ENCODE results near the gene TEKT2. TPM values are rescaled to one million over a fixed set of nuclear protein-coding genes. Genes with fewer than 3 reads are reported as not detected.
A peak's percentile ranks its signal among the peaks of the same experiment; 100 is the strongest.

The TEKT2 gene
- total RNA-seq, 1 experiment from 2014 or later = not detected

- Histone ChIP-seq H3K4me3 (no peak overlapping the region), H3K27me3 (no peaks in the 10 kb centered on the region), H3K36me3 (peaks cover 9% of the 10 kb centered on the region), H3K27ac (no peak overlapping the region), H3K9me3 (replicated peaks) (no peaks in the 10 kb centered on the region), H3K4me1 (peaks cover 3% of the 10 kb centered on the region; the same call in 1 of the 2 replicates)
- DNase-seq = no peak
These were observed 8.4 kb downstream of the TEKT2 start for GRCh38 chr1:36092166-36092797.

GRCh38 chr1:36092798-36093185 is 8.9 kb downstream of the TEKT2 start:
- H3K4me1 ChIP-seq = peaks cover 3% of the 10 kb centered on the region; the same call in 1 of the 2 replicates

GRCh38 chr1:36093226-36093625 is 9.3 kb downstream of the TEKT2 start:
- H3K9me3 ChIP-seq (replicated peaks) = no peaks in the 10 kb centered on the region
- H3K27ac ChIP-seq = no peak overlapping the region
- H3K4me1 ChIP-seq = peaks cover 3% of the 10 kb centered on the region; the same call in 1 of the 2 replicates
- no peak for DNase-seq
- H3K27me3 ChIP-seq = no peaks in the 10 kb centered on the region
- H3K36me3 ChIP-seq = peaks cover 9% of the 10 kb centered on the region
- no peak overlapping the region for H3K4me3 ChIP-seq

More at GRCh38 chr1:36092798-36093185, 8.9 kb downstream of the TEKT2 start:
- H3K36me3 ChIP-seq = peaks cover 9% of the 10 kb centered on the region
- no peak overlapping the region for H3K4me3 ChIP-seq
- no peaks in the 10 kb centered on the region for H3K9me3 ChIP-seq (replicated peaks)
- no peak for DNase-seq
- H3K27ac ChIP-seq = no peak overlapping the region
- no peaks in the 10 kb centered on the region for H3K27me3 ChIP-seq

DNA sequence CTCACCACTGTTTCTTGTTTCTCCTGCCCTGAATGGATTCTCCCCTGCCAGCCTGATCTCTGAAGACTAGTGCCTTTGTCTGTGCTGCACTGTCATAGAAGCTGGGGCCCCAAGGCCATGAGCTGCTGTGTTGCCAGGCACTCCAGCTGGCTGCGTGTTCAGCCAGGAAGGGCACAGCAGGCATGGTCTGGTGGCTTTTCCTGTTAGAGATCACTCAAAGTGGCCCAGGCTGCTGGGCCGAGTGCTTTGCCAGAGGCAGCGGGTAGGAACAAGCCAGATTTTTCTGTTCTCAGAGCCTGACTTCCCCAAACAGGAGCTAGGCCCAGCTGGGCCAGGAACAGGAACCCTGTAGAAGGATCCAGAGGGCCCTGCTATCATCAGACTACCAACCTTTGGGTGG is 10.0 kb downstream of the TEKT2 start:
- no peak for DNase-seq
- Histone ChIP-seq H3K9me3 (replicated peaks) (no peaks in the 10 kb centered on the region), H3K4me3 (no peak overlapping the region), H3K4me1 (peaks cover 3% of the 10 kb centered on the region; the same call in 1 of the 2 replicates), H3K36me3 (peaks cover 9% of the 10 kb centered on the region), H3K27me3 (no peaks in the 10 kb centered on the region), H3K27ac (no peak overlapping the region)

DNA sequence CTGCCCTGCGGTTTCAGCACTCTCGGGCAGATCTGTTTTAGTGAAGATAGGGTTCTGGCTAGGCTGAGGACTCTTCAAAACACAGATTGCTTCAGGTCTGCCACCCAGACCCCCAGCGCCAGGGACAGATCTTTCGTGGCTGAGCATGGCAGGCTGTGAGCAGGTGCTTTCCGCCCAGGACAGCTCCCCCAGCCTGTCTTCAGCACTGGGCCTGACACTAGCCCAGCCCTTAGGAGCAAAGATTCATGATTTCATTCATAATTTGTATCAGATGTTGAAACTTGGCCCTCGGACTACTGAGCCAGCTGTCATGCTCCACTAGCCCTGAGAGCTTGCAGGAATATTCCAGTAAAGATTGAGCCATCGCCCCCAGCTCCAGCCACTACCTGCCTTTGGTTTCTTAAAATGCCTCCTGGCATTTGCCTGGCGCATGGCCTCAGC is 10.7 kb downstream of the TEKT2 start:
- no peak overlapping the region for H3K27ac ChIP-seq
- H3K9me3 ChIP-seq (replicated peaks) = no peaks in the 10 kb centered on the region
- DNase-seq = no peak
- H3K36me3 ChIP-seq = peaks cover 9% of the 10 kb centered on the region
- no peaks in the 10 kb centered on the region for H3K27me3 ChIP-seq
- no peak overlapping the region for H3K4me3 ChIP-seq
- H3K4me1 ChIP-seq = peaks cover under 1% of the 10 kb centered on the region; the same call in 1 of the 2 replicates

DNA sequence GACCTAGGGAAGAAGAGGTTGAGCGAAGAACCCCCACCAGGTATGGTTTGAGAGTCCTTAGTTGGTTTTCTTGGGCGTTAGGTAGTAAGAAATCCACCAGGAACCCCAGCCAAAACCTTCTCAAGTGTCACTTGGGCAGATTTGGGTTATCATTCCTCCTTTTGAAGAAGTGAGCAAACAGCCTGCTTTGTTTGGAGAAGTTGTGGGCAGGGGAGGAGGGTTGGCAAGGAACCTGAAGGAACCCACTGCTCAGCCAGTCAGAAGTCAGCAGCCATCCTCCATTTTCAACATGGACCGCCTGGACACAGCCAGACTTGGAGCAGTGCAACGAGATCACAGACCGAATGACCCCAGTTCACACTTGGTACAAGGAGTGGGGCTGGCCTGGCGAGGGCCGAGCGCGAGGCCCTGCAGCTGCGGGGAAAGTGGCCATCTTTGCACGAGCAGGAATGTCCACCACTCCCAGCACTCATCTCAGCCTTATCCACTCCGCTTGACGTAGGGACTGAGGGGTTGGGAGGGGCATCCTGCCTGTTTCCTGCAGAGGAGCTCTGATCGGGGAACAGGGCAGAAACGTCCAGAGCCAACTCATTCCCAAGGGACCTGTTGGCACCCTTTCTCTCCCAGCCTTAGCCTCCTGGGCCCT is 12.0 kb downstream of the TEKT2 start:
- no peak for DNase-seq
- H3K27ac ChIP-seq = no peak overlapping the region
- peaks cover 9% of the 10 kb centered on the region for H3K36me3 ChIP-seq
- peaks cover 9% of the 10 kb centered on the region for H3K4me1 ChIP-seq
- no peak overlapping the region for H3K4me3 ChIP-seq
- no peaks in the 10 kb centered on the region for H3K9me3 ChIP-seq (replicated peaks)
- H3K27me3 ChIP-seq = no peaks in the 10 kb centered on the region

- H3K4me3 ChIP-seq = no peak overlapping the region
- H3K4me1 ChIP-seq = peaks cover 9% of the 10 kb centered on the region
- H3K27ac ChIP-seq = no peak overlapping the region
- no peaks in the 10 kb centered on the region for H3K27me3 ChIP-seq
- peak; percentile 43 to 53 for DNase-seq
- no peaks in the 10 kb centered on the region for H3K9me3 ChIP-seq (replicated peaks)
- peaks cover 9% of the 10 kb centered on the region for H3K36me3 ChIP-seq
These were observed 12.9 kb downstream of the TEKT2 start for GRCh38 chr1:36096500-36097432.

DNA sequence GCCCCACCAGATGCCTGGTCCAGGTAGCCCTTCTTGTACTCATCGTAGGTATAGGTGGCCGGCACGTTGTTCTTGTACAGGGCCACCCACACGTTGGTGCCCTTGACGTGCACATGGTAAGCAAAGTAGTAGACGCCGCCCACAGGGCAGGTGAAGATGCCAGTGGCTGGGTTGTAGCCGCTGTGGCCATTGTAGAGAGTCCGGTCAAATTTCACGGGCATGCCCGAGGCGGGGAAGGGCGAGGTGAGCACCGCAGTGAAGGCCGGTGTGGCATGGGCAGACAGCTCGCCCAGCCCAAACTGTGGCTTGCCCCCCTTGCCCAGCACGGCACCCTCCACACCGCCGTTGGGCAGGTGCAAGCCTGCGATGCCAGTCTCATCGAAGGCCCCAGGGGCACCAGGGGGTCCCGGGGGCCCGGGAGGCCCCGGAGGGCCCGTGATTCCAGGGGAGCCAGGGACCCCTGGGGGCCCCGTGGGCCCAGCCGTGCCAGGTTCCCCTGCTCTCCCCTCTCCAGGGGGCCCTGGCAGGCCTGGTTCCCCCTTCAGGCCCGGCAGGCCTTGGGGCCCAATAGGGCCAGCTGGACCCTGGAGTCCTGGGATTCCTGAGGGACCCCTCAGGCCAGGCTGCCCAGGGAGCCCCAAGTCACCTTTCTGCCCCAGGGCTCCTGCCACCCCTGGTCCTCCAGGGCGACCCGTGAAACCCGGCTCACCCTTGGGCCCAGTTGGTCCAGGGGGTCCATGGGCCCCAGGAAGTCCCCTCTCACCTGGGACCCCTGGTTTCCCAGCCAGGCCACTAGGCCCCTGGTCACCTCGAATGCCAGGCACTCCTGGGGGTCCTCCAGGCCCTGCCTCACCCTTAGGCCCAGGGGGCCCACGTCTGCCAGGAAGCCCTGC is 14.0 kb downstream of the TEKT2 start:
- Histone ChIP-seq H3K4me1 (peaks cover 9% of the 10 kb centered on the region), H3K9me3 (replicated peaks) (no peaks in the 10 kb centered on the region), H3K4me3 (no peak overlapping the region), H3K27me3 (no peaks in the 10 kb centered on the region), H3K27ac (no peak overlapping the region), H3K36me3 (peaks cover 6% of the 10 kb centered on the region)
- no peak for DNase-seq

- no peak for DNase-seq
- H3K4me3 ChIP-seq = no peak overlapping the region
These were observed 14.9 kb downstream of the TEKT2 start for GRCh38 chr1:36098650-36099365.

DNA sequence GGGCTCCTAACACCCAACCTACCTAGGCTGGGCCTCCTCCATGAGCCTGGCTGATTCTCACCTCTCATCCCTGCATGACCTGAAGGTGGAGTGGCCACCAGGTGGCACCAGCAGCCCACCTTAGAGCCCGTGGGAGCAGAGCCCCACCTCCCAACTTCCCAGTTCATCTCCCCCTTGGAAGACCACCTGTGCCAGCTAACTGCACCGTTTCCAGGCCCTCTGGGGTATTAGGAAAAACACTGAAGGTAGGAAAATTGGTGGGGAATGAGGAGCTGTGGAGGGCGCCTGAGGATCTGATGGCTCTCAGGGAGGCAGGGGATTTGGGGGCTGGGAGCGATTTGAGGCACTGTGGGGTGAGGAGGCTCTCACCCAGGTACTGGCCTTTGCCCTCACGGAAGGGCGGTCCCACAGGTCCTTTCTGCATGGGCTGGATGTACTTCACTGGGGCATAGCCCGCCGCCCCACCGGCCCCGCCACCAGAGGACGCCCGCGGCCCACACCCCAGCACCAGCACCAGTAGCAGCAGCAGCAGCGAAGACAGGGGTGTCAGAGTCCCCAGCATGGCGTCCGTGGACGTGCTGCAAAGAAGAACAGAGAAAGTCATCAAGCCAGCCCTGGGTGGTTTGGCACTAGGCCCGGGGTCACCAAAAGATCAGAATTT is 15.9 kb downstream of the TEKT2 start:
- peak; percentile 87 to 94 for DNase-seq
- H3K36me3 ChIP-seq = no peaks in the 10 kb centered on the region; the same call in none of the 2 replicates
- no peak overlapping the region for H3K27ac ChIP-seq
- H3K4me3 ChIP-seq = no peak overlapping the region; the same call in 1 of the 2 replicates
- no peaks in the 10 kb centered on the region for H3K27me3 ChIP-seq
- H3K9me3 ChIP-seq (replicated peaks) = no peaks in the 10 kb centered on the region
- H3K4me1 ChIP-seq = peaks cover 9% of the 10 kb centered on the region

More at GRCh38 chr1:36098650-36099365, 14.9 kb downstream of the TEKT2 start:
- no peaks in the 10 kb centered on the region for H3K9me3 ChIP-seq (replicated peaks)
- no peaks in the 10 kb centered on the region for H3K27me3 ChIP-seq
- H3K27ac ChIP-seq = no peak overlapping the region
- no peaks in the 10 kb centered on the region; the same call in none of the 2 replicates for H3K36me3 ChIP-seq
- H3K4me1 ChIP-seq = peaks cover 9% of the 10 kb centered on the region

- DNase-seq = no peak
- H3K4me3 ChIP-seq = no peak overlapping the region; the same call in 1 of the 2 replicates
- no peaks in the 10 kb centered on the region for H3K27me3 ChIP-seq
- H3K4me1 ChIP-seq = peaks cover 9% of the 10 kb centered on the region
- no peak overlapping the region for H3K27ac ChIP-seq
- no peaks in the 10 kb centered on the region for H3K9me3 ChIP-seq (replicated peaks)
- H3K36me3 ChIP-seq = no peaks in the 10 kb centered on the region; the same call in 1 of the 2 replicates
These were observed 16.5 kb downstream of the TEKT2 start for GRCh38 chr1:36100376-36100775.

DNA sequence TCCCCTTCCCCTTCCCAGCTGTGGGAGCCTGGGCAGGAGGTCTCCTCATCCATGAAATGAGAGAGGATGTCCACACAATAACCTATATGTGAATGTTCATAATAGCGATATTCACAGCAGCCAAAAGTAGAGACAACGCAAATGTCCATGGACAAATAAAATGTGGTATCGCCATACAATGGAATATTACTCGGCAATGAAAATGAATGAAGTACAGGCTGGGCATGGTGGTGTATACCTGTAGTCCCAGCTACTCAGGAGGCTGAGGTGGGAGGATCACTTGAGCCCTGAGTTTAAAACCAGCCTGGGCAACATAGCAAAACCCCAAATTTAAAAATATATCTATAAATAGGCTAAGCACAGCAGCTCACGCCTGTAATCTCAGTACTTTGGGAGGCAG is 17.7 kb downstream of the TEKT2 start:
- no peak overlapping the region for H3K27ac ChIP-seq
- no peaks in the 10 kb centered on the region for H3K36me3 ChIP-seq
- H3K4me1 ChIP-seq = peaks cover 12% of the 10 kb centered on the region
- no peak overlapping the region for H3K4me3 ChIP-seq
- DNase-seq = no peak
- no peaks in the 10 kb centered on the region for H3K9me3 ChIP-seq (replicated peaks)
- H3K27me3 ChIP-seq = no peaks in the 10 kb centered on the region

- no peak overlapping the region for H3K4me3 ChIP-seq
- no peaks in the 10 kb centered on the region for H3K9me3 ChIP-seq (replicated peaks)
- no peaks in the 10 kb centered on the region for H3K36me3 ChIP-seq
- DNase-seq = no peak
- H3K27me3 ChIP-seq = no peaks in the 10 kb centered on the region
- peaks cover 34% of the 10 kb centered on the region for H3K4me1 ChIP-seq
- no peak overlapping the region for H3K27ac ChIP-seq
These were observed 22.4 kb downstream of the TEKT2 start for GRCh38 chr1:36106269-36106668.
